NCI-H774 (cell line): ENCODE measurements around the gene CDC42BPB.
"Not testable (repeated sequence)": the region's sequence is repeated elsewhere in the genome, so short reads cannot be mapped to it uniquely, and the experiment has no call there.

Experiments used
- DNase-seq: peaks from one replicate; lab custom pipeline; 2025; lab: John Stamatoyannopoulos, UW

Gene CDC42BPB

DNA sequence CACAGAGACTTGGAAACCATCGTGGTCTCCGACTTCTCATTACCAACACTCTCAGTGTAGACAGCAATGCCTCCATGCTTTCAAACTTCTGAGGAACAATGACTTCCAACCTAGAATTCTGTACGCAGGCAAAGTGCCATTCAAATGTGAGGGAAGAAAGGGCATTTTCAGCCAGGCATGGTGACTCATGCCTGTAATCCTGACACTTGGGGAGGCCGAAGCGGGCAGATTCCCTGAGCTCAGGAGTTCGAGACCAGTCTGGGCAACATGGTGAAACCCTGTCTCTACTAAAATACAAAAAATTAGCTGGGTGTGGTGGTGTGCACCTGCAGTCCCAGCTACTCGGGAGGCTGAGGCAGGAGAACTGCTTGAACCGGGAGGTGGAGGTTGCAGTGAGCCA lies 9.9 kb downstream of the CDC42BPB start:
- not testable (repeated sequence) for DNase-seq

DNA sequence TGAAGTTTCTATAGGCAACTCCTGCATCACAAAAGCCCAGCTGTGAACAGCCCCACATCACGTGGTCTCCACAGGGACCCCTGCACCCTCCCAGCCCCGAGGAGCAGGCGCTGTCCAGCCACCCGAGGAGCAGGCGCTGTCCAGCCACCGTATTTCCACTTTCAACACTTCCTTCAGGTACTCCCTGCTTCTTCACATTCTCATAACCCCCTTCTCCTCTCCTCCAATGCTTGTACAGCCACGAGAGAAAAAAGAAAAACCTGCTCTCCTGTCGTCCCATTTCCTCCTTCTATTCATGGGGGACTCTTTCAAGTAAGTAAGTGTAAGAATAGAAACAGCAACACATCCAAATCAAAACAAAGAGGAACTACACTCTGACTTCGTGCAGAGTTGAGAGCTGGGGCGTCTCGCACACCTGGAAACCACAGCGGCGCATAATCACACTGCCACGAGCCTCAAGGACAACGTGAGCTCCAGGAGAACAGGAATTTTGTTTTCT lies 11.9 kb downstream of the CDC42BPB start:
- DNase-seq: no peak

DNA sequence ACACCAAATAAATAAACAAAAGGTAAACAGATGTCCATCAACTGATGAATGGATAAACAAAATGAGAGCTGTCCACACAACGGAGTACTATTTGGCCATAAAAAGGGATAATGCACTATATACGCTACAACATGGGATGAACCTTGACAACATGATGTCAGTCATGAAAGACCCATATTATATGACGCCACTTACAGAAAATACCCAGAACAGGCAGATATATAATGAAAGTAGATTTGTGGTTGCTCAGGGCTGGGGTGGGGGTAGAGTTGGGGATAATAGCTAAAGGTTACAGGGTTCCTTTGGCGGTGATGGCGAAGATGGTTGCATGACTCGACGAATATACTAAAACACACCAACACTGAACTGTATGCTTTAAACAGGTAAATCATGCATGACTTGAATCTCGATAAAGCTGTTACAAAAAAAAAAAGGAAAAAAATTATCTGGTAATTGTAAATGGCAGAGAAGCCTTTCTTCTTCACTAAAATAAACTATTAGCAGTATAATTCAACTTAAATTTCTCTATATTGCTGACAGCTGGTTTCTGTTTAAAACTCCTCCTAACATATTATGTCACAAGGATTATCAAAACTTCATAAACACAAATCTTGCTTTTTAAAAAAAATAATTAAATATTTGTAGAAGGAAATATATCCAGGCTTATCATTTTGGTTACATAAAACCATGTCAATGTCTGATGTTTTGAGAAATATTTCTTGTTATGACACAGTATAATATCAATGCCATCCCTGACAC lies 13.9 kb downstream of the CDC42BPB start:
- DNase-seq: no peak

DNA sequence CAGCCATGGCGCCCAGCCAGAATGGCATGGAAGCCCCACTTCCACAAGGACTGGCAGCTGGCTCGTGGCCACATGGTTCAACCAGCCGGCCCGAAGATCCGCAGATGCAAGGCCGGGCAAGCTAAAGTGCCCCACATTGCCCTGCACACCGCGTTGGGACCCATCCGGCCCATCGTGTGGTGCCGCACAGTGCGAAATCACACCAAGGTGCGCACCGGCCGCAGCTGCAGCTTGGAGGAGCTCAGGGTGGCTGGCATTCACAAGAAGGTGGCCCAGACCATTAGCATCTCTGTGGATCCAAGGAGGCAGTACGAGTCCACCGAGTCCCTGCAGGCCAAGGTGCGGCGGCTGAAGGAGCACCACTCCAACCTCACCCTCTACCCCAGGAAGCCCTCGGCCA lies 15.9 kb downstream of the CDC42BPB start:
- DNase-seq: no peak

DNA sequence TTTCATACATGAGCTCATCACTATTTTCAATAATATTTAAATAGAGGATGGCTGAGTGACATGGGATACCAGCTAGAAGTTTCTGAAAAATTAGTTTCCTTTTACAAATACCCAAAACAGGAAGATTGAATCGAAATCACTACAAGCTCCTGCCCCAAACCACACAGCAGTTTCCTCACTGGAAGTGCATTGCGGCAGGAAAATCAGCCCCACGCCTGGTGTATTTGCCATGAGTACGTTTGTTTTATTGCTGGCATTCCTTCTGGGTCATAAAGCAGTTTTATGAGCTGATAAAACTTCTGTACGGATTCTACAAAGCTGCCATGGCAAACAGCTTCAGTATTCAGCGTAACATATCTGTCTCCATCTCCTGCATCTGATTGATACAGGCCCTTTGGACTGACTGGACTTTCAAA lies 23.7 kb downstream of the CDC42BPB start:
- DNase-seq: no peak

DNA sequence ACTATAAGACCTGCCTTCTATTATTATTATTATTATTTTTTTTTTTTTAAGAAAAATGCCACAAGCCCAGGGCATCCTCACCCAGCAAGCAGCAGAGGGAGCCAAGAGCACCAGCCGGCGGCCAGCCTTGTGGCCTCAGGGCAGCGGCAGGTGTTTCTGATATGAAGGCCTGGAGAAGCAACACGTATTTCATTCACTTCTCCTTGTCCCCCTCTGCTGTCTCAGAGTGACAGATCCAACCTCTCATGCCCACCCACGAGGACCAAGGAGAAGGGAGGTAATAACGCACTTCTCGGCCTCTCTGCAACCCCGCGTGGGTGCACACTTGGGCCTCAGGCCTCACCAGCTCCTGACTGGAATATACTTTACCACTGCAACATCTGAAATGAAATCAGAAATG lies 25.4 kb downstream of the CDC42BPB start:
- no peak for DNase-seq

DNA sequence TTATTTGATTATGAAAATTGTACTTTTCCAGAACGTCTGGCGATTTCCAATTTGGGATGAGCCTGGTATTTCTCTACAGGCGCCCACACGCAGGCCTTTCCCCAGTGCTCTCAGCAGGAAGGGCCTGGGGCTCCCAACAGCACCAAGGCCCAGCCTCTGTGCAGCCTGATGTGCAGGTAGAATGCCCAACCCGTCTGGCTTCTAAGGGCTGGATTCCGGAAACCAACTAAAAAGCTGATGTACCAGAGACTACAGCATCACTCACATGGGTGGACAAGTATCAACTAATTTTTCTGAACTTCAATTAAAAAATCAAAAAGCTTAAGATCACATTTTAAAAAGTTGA lies 25.8 kb downstream of the CDC42BPB start:
- DNase-seq: no peak

DNA sequence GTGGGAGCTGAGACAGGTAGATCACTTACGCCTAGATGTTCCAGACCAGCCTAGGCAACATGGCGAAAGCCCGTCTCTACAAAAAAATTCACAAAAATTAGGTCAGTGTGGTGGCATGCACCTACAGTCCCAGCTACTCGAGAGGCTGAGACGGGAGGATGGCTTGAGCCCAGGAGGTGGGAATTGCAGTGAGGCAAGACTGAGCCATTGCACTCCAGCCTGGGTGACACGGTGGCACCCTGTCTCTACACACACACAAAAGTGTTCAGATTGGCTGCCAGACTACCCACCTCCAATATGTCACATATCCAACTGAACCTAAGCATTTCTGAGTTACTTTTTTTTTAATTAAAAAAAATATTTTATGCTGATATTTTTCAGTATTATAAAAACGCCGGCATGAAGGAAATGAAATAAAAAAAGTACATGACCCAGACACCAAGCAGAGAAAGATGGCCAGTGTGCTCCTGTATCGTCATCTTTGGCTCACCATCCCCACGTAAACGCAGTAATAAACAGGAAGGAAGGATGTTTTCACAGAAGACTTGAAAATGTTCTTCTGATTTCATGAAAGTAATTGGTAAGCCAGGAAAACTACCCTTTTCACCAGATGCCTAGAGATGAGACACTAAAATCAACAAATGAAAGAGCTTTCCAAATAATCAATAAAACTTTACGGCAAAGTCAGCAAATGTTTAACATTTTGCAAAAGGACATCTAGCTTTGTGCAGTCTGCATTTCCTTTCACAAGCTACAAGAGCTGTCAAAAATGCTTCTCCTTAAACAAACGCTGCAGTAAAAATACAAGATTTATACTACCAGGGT lies 26.4 kb downstream of the CDC42BPB start:
- no peak for DNase-seq

DNA sequence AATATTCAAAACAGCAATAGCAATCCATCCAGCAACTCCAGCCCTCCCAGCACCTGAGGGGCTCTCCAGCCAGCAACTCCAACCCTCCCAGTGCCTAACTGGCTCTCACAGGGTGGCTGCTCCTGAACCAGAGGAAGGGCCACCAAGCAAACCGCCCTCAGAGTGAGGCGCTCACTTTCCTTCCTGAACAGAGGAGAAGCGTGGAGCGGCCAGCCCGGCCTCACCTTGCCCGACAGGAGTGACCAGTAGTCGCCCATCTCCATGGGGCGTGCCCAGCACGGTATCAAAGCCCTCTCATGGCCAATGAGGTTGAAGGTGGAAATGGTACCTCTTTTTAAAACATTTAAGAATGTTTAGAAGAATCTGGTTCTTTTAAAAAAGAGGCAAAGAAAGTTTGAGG lies 27.4 kb downstream of the CDC42BPB start:
- DNase-seq: no peak

DNA sequence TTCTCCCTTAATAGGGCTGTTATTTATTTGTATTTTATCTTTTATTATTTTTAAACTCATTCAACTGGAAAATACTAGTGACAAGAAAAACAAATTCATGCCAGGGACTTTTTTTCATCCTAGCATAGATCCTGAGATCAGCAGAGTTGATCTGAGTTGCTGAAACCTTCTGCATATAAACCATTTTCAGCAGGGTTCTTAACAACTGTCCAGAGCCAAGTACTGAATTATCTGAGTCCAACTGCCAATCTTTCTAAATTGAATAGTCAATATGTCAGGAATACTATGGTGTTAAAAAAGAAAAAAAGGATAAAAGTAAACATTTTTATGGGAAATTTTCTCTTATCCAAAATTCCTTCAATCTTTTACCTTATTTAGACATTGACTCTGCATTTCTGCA lies 28.6 kb downstream of the CDC42BPB start:
- no peak for DNase-seq

DNA sequence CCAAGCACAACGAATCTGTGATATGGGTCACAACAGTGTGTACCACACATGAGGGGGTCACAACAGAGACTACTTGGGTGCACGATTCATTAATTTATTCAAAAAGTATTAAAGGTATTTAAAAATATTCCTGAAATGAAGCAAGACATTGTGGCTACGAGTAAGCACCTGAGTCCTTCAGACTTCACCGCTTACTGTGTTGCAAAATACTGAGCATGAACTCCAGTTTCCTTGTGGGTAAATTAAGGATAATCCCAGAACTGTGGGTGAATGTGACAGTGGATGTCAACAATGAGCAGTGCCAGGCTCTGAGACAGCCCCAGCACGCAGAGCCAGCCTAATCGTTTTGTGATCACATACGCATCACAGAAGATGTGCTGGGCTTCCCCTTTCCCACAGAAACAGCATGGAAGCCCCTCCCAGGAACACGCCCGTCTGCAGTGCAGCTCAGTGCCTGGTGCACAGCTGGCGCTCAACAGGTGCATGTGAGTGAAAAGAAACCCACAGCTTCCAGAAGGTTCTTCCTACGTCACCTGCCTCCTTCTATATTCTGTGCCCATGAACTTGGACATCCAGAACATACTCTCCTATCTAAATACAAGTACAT lies 29.1 kb downstream of the CDC42BPB start:
- no peak for DNase-seq

DNA sequence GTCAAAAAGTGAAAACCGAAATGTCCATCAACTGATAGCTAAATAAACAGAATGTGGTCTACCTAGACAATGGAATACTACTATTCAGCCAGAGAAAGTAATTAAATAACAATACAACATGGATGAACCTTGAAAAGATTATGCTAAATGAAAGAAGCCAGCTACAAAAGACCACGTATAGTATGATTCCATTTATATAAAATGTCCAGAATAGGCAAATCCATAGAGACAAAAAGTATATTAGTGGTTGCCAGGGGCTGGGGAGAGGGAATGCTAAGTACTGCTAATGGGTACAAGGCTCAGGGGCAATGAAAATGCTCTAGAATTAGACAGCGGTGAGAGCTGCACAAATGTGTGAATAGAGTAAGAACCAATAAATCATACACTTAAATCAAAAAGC lies 29.9 kb downstream of the CDC42BPB start:
- DNase-seq: no peak

DNA sequence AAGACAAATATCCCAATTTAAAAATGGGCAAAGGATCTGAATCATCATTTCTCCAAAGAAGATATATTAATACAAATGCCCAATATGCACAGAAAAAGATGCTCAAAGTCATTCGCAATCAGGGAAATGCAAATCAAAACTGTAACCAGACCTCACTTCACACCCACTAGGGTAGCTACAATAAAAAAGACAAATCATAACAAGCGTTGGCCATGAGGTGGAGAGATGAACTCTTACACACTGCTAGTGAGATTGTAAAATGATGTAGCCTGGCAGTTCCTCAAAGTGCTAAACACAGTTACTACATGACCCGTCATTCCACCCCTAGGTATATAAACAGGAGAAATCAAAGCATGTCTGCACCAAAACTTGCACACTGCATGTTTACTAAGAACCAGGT lies 30.4 kb downstream of the CDC42BPB start:
- DNase-seq: no peak

DNA sequence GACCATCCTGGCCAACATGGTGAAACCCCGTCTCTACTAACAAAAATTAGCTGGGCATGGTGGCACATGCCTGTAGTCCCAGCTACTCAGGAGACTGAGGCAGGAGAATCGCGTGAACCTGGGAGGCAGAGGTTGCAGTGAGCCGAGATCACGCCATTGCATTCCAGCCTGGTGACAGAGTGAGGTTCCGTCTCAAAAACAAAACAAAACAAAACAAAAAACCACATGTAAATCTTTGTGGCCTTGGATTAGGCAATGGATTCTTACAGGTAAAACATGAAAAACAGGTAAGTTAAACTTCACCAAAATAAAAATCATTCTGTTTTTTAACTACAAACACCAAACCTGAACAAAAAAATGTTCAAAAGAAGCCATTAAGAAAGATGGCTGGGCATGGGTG lies 31.2 kb downstream of the CDC42BPB start:
- not testable (repeated sequence) for DNase-seq

DNA sequence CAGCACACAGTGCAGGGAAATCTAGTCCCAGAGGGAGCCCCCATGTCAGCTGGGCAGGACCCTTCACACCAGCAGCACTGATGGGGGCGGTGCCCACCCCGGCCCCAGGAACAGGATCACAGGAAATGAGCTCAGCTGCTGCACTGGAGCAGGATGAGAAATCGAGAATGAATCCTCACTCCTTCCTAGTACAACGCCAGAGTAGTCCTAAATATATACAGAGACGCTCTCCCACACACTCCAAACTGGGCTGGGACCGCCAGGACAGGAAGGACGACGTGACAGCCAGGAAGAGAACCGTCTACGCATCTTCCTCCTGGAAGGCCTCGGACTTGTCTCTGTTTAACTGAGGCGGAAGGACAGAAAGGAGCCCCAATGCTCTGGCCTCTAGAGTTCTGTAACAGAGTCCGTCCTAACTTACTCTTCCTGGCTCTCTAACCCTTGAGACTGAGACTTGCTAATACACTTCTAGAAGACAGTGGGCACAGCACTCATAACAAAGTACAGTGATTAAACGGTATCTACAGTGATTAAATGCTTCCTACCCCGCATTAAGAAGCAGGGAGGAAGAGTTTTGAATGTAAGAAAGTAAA lies 33.4 kb downstream of the CDC42BPB start:
- DNase-seq: no peak

DNA sequence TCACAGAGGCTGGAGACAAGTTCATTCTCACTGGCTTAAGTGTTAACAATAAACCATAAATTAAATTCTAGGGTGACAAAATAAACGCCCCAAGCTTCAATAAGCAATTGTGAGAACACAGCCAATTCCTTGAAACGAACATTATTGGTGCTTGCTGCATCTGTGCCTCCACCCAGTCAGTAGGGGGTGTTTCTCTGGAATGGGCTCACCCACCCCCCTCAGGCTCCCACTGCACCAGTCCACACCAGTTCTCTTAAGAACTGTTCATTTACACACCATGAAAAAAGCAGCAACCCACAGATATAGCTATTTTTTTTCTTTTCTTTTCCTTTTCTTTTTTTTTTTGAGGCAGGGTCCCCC lies 34.7 kb downstream of the CDC42BPB start:
- no peak for DNase-seq

DNA sequence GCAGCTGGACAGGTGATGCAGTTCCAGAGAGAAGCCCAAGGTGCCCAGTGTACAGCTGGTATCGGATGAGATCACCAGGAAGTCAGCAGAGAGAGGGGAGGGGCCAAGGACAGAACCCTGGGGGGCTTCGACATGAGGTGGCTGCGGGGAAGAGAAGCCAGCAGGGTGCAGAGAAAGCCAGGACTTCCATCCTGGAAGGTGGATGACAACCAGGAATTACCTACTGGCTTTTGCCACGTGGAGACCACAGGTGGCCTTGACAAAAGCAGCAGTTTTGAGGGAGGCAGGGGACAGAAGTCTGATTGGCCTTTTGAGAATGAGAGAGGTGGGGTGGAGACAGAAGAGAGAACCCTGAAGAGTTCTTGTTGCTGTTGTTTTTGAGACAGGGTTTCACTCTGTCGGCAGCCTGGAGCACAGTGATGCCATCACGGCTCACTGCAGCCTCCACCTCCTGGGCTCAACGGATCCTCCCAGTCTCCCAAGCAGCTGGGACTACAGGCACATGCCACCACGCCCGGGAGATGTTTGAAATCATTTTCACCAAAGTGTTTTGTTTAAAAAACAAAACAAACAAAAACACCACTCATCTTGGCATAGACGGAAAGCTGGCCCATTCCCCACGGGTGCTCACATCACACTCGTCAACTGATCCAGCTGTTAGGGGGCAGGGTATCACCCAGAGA lies 35.2 kb downstream of the CDC42BPB start:
- DNase-seq: no peak

DNA sequence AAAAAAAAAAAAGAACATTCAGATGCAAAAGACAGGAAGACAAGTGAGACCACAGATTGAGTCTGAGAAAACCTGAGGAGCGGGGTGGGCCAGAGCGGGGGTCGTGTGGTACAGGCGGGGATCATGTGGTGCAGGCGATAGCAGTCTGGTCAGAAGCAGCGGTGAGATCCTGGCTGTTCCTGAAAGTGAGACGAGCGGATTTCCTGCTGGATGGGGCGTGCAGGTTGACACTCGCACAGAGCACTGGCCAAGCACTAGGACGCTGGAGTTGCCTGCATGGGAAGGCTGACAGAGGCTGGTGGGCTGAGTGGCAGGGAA lies 35.7 kb downstream of the CDC42BPB start:
- no peak for DNase-seq

DNA sequence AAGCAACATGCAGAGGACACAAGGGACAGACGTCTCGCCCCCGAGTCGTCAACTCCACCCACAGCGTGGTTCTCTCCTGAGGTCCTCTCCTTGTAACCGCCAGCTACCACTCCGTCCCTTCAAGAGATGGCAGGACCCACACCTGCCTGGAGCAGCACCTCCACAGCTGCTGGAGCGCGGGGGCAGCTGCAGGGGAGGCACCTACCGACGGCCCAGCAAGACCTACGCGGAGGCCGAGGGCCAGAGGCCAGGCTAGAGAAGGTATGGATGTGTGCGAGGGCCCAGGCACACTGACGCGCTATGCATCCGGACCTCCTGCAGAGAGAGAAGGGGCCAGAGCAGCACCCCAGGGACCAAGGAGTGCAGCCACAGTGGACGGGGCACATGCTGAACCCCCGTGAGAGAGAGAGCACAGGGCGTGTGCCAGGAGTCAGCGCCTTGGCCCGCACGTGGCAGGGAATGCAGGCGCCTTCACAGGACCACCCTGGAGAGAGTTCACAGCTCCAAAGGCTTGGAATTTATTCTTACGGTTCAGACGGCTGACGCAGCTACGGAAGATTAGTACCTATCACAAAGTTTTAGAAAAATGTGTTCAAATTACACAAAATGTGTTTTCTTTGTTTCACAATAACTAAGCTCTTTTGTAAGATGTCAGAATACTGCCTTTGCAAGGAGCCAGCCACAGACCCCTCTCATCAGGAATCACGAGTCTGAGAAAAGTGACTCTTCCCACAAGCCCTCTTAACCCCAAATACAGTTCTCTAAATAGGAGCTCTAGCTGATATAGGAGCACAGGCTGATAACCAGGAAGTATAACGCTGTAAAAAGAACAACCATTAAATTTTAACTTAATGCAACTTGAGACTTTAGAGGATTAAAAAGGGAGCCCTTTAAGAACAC lies 36.8 kb downstream of the CDC42BPB start:
- DNase-seq: no peak

DNA sequence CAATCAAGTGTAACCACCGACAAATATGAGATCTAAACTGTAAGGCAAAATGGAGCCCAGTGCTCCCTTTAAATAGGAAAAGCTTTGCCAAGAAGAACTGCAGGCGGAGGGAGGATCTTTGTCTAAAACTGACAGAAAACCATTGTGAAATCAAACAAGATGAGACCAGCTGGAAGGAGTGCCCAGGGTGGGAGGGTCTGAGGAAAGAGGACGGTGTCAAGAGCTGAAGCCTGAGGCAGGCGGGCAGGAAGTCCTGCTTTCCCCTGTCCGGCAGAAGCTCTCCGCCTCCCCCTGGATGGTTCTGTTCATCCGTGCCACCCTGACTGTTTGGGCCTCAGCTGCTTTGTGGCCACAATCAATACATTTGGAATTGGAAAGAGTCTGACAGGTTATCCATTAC lies 37.5 kb downstream of the CDC42BPB start:
- no peak for DNase-seq

DNA sequence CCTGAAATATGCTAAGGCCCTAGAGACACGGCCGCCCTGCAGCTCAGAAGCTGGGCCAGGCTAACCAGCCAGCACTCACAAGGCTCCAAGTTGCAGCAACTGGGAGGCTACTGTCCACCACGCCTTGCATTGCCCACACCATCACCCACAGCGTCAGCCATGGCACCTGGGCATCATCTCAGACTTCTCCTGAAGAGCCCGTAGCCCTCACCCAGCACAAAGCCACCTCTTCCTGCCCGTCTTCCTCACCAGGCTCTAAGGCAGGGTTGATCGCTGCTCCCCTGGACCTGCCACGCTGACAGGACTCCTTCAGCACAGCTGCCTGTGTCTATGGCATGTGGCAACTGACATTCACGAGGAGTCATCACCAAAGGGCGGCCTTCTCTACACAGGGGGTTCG lies 38.1 kb downstream of the CDC42BPB start:
- DNase-seq: no peak
